ENCODE measurements around the gene KIFC3. TPM values are rescaled to one million over a fixed set of nuclear protein-coding genes. Genes with fewer than 3 reads are reported as not detected.
"Not testable (repeated sequence)": the region's sequence is repeated elsewhere in the genome, so short reads cannot be mapped to it uniquely, and the experiment has no call there.

Gene KIFC3
- polyA plus RNA-seq, 4 donors: 43.6 to 86.5 (median 69.3) TPM

- no peak for DNase-seq (ENCODE audit: low read depth in 4 of 4, low spot score in 2 of 4)
These were observed 5.1 kb upstream of the KIFC3 start for GRCh38 chr16:57807252-57807967.

- DNase-seq (ENCODE audit: low read depth in 4 of 4, low spot score in 2 of 4): no peak
These were observed 2.9 kb upstream of the KIFC3 start for GRCh38 chr16:57805176-57805575.

- no peak for DNase-seq (ENCODE audit: low read depth in 4 of 4, low spot score in 2 of 4)
These were observed 2.0 kb upstream of the KIFC3 start for GRCh38 chr16:57804111-57804837.

GRCh38 chr16:57803134-57803990, 1.1 kb upstream of the KIFC3 start:
- no peak for DNase-seq (ENCODE audit: low read depth in 4 of 4, low spot score in 2 of 4)

- no peak for DNase-seq (ENCODE audit: low read depth in 4 of 4, low spot score in 2 of 4)
These were observed 416 bp downstream of the KIFC3 start for GRCh38 chr16:57801809-57802340.

GRCh38 chr16:57801098-57801808, 1.0 kb downstream of the KIFC3 start:
- no peak for DNase-seq (ENCODE audit: low read depth in 4 of 4, low spot score in 2 of 4)

GRCh38 chr16:57800200-57801097, 1.8 kb downstream of the KIFC3 start:
- no peak for DNase-seq (ENCODE audit: low read depth in 4 of 4, low spot score in 2 of 4)

GRCh38 chr16:57799600-57800199, 2.6 kb downstream of the KIFC3 start:
- DNase-seq (ENCODE audit: low read depth in 4 of 4, low spot score in 2 of 4): no peak

- DNase-seq (ENCODE audit: low read depth in 4 of 4, low spot score in 2 of 4): no peak
These were observed 3.2 kb downstream of the KIFC3 start for GRCh38 chr16:57798953-57799599.

- no peak for DNase-seq (ENCODE audit: low read depth in 4 of 4, low spot score in 2 of 4)
These were observed 4.0 kb downstream of the KIFC3 start for GRCh38 chr16:57798267-57798810.

GRCh38 chr16:57797526-57798266, 4.6 kb downstream of the KIFC3 start:
- DNase-seq (ENCODE audit: low read depth in 4 of 4, low spot score in 2 of 4): no peak

- DNase-seq (ENCODE audit: low read depth in 4 of 4, low spot score in 2 of 4): no peak
These were observed 5.1 kb downstream of the KIFC3 start for GRCh38 chr16:57797216-57797525.

- DNase-seq (ENCODE audit: low read depth in 4 of 4, low spot score in 2 of 4): not testable (repeated sequence)
These were observed 6.3 kb downstream of the KIFC3 start for GRCh38 chr16:57796014-57796413.

- DNase-seq (ENCODE audit: low read depth in 4 of 4, low spot score in 2 of 4): no peak
These were observed 6.8 kb downstream of the KIFC3 start for GRCh38 chr16:57795431-57795878.

- no peak for DNase-seq (ENCODE audit: low read depth in 4 of 4, low spot score in 2 of 4)
These were observed 7.4 kb downstream of the KIFC3 start for GRCh38 chr16:57794849-57795430.

GRCh38 chr16:57791893-57792461, 10.3 kb downstream of the KIFC3 start:
- DNase-seq (ENCODE audit: low read depth in 4 of 4, low spot score in 2 of 4): no peak
